NT2/D1 (cell line): ENCODE results near the gene PRKAB1.

ENCODE experiments used
- YY1 ChIP-seq: IDR thresholded peaks from 2 replicates; pipeline ENCODE4 v1.6.1; 2011; ENCODE audit not compliant: insufficient read length, insufficient read depth
- ZNF274 ChIP-seq: IDR thresholded peaks from 2 replicates; pipeline ENCODE4 v1.6.1; 2011; ENCODE audit warnings: mild to moderate bottlenecking, low read depth, low read length

- no peak for TF ChIP-seq YY1
- TF ChIP-seq ZNF274 = no peak
These were observed 18.8 kb downstream of the PRKAB1 start for GRCh38 chr12:119686776-119687175.
